Spleen (tissue), 11 donors: Measurements from ENCODE around the gene CR1. TPM values are rescaled to one million over a fixed set of nuclear protein-coding genes. Genes with fewer than 3 reads are reported as not detected.
A peak's percentile ranks its signal among the peaks of the same experiment; 100 is the strongest.

Source experiments
- DNase-seq: peaks from one replicate; pipeline ENCODE4 v3.0.0-alpha.2; 2020
- H3K27ac ChIP-seq, 8 donors: fragments of 200-600 bp; sonication (generic) in 7 of 8; 1 replicate in 4 of 8; 2 replicates in 4 of 8; pipeline versions ENCODE4 v1.5.0 to v1.8.0; 2016 to 2021; ENCODE audit warnings: inconsistent platforms in 4 of 8, mild to moderate bottlenecking in 4 of 8, moderate library complexity in 1 of 8
- H3K27me3 ChIP-seq, 7 donors: fragments of 200-600 bp; sonication (generic) in 6 of 7; replicated peaks in 1 of 7; 1 replicate in 4 of 7; 2 replicates in 3 of 7; pipeline versions ENCODE4 v1.5.0 to v1.8.0; 2016 to 2021; ENCODE audit warnings: inconsistent platforms in 3 of 7, mild to moderate bottlenecking in 1 of 7
- H3K36me3 ChIP-seq, 6 donors: fragments of 200-600 bp; sonication (generic) in 5 of 6; 1 replicate in 4 of 6; 2 replicates in 2 of 6; pipeline versions ENCODE4 v1.5.0 to v1.8.0; 2016 to 2021; ENCODE audit warnings: inconsistent platforms in 2 of 6
- H3K4me1 ChIP-seq, 6 donors: fragments of 200-600 bp; sonication (generic) in 5 of 6; 1 replicate in 3 of 6; 2 replicates in 3 of 6; pipeline versions ENCODE4 v1.5.0 to v1.8.0; 2016 to 2021; ENCODE audit warnings: inconsistent platforms in 3 of 6
- H3K4me3 ChIP-seq, 8 donors: fragments of 200-600 bp; sonication (generic) in 7 of 8; 1 replicate in 4 of 8; 2 replicates in 4 of 8; pipeline versions ENCODE4 v1.5.0 to v1.8.0; 2016 to 2021; ENCODE audit warnings: inconsistent platforms in 4 of 8, mild to moderate bottlenecking in 4 of 8, moderate library complexity in 2 of 8
- H3K9me3 ChIP-seq, 8 donors: fragments of 200-600 bp; sonication (generic) in 7 of 8; 1 replicate in 4 of 8; 2 replicates in 4 of 8; pipeline versions ENCODE4 v1.5.0 to v1.8.0; 2016 to 2021; ENCODE audit warnings: inconsistent platforms in 4 of 8
- POLR2A ChIP-seq, 3 donors: fragments of 450-650 bp; IDR thresholded peaks; one replicate each; pipeline ENCODE4 v1.5.1; 2017; ENCODE audit warnings: antibody characterized with exemption in 3 of 3, mild to moderate bottlenecking in 1 of 3
- POLR2AphosphoS5 ChIP-seq, 3 donors: sonication (generic); formaldehyde crosslinking; IDR thresholded peaks; one replicate each; pipeline ENCODE4 v1.5.1; 2017; ENCODE audit warnings: antibody characterized with exemption in 3 of 3
- WGBS, 5 donors: extraction: QIAGEN DNeasy Blood & Tissue Kit in 3 of 5; methylation state at CpG; one replicate each; pipeline versions ENCODE4 v1.1.5 to v1.1.7; 2013 to 2018; 5-methylcytosine and 5-hydroxymethylcytosine counted together
- intact Hi-C: fragments of 100-400 bp; cut with DNase I; formaldehyde crosslinking; loops from one replicate; pipeline ENCODE4 v1.15.0; 2023; ENCODE audit warnings: low total_unique reads
- polyA plus RNA-seq, 3 donors: library from polyadenylated mRNA; stranded (reverse); fragments of 200-250 nt; gene quantifications; one replicate each; pipeline ENCODE4 v1.2.1, GENCODE V29; 2013
- total RNA-seq, 7 donors: library from RNA; depleted of rRNA in 3 of 7; stranded (reverse); fragments of >200 nt in 3 of 7; fragmentation: NEBNext Ultra II Directional in 4 of 7; extraction: Animal tissue kit (Norgen Biotek cat#: 25700) in 4 of 7; gene quantifications; one replicate each; pipeline versions ENCODE4 v1.1.0 to v1.2.1, GENCODE V29; 2016 to 2021
- TF ChIP-seq, protein P1 (sequence below), 11 experiments: fragments of 200-600 bp in 7 of 11; fragments of 450-650 bp in 4 of 11; sonication (generic) in 4 of 11; IDR thresholded peaks in 8 of 11; conservative IDR thresholded peaks in 3 of 11; 1 replicate in 7 of 11; 2 replicates in 4 of 11; pipeline versions ENCODE4 v1.4.0 to v1.8.0; 2016 to 2021; ENCODE audit warnings: antibody characterized with exemption in 11 of 11, inconsistent platforms in 4 of 11, mild to moderate bottlenecking in 1 of 11
- donor health status: healthy with polysubstance abuse.
- donor health status: DM: no; HTN: no; CAD: no; lungs with moderate emphysema.
- donor health status: DM: no; HTN: no; CAD: no.
- donor health status: Bipolar disorder and iron deficiency.
- donor health status: healthy.
- donor health status: DM: no; HTN: no; CAD: no.
- donor health status: DM: yes; HTN: yes; CAD: no.

Gene CR1
- total and polyA plus RNA-seq, 10 donors = 30.5 to 290 (median 159) TPM

DNA sequence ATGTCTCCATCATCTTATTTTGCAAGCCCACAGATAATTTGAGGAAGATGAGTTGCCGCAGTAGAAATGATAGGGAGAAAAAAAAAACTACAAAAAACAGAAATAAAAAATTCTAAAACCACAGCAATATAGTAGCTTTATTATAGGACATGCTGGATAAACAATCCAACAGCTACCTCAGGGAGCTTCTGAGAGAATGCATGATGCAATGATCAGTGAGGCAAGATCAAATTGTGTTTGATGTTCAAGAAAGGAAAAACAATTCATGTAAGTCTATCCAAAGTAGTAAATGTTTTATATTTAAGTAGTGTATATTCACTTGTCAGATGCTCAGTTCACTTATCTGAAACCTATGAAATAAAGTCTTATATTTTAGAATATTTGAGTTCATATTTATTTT is 155.6 kb downstream of the CR1 start:
- Histone ChIP-seq H3K9me3 (no peaks in the 10 kb centered on the region), H3K36me3 (no peaks in the 10 kb centered on the region), H3K27ac (no peak overlapping the region), H3K4me1 (no peaks in the 10 kb centered on the region), H3K27me3 (no peaks in the 10 kb centered on the region), H3K4me3 (no peak overlapping the region)
- no peak for DNase-seq
- WGBS, 5 donors = 75 to 96% (median 84%) methylated on average over 1 of the region's 1 CpG
- TF ChIP-seq POLR2AphosphoS5 (IDR thresholded peaks at IDR 0.05) (no peak), POLR2A (IDR thresholded peaks at IDR 0.05) (no peak)
- TF ChIP-seq, protein P1, sequence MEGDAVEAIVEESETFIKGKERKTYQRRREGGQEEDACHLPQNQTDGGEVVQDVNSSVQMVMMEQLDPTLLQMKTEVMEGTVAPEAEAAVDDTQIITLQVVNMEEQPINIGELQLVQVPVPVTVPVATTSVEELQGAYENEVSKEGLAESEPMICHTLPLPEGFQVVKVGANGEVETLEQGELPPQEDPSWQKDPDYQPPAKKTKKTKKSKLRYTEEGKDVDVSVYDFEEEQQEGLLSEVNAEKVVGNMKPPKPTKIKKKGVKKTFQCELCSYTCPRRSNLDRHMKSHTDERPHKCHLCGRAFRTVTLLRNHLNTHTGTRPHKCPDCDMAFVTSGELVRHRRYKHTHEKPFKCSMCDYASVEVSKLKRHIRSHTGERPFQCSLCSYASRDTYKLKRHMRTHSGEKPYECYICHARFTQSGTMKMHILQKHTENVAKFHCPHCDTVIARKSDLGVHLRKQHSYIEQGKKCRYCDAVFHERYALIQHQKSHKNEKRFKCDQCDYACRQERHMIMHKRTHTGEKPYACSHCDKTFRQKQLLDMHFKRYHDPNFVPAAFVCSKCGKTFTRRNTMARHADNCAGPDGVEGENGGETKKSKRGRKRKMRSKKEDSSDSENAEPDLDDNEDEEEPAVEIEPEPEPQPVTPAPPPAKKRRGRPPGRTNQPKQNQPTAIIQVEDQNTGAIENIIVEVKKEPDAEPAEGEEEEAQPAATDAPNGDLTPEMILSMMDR (IDR thresholded peaks at IDR 0.05 in 8 of 11, conservative IDR thresholded peaks at IDR 0.05 in 3 of 11) = no peak
- intact Hi-C loops = no loop called here

GRCh38 chr1:207654320-207654719 is 158.4 kb downstream of the CR1 start:
- Histone ChIP-seq H3K4me3 (no peak overlapping the region), H3K4me1 (no peaks in the 10 kb centered on the region), H3K27ac (no peak overlapping the region), H3K27me3 (no peaks in the 10 kb centered on the region), H3K36me3 (no peaks in the 10 kb centered on the region), H3K9me3 (no peaks in the 10 kb centered on the region)
- DNase-seq = no peak
- intact Hi-C loops = no loop called here
- TF ChIP-seq, protein P1 (IDR thresholded peaks at IDR 0.05 in 8 of 11, conservative IDR thresholded peaks at IDR 0.05 in 3 of 11) = peak in 1 of 11 experiments; percentile 6
- no peak for TF ChIP-seq POLR2AphosphoS5 (IDR thresholded peaks at IDR 0.05)
- 67 to 83% (median 75%) methylated on average over 2 of the region's 2 CpGs for WGBS, 5 donors

DNA sequence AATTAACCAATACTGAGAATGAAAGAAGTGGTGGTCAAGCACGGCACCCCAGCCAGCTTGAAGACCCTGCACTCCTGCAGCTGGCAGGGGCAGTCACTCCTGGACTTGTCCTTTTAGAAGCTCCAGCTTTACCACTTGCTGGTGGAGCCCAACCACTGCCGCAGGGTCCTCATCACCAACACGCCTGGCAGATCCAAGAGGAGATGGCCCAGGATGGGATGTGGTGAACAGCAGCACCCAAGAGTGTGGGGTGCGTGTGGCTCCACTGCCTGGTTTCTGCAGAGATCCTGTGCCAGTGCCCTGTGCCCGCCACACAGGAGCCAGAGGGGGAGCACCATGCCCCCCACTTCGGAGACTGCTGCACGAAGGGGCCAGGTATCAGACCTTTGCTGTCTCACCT is 162.5 kb downstream of the CR1 start:
- H3K4me1 ChIP-seq = no peaks in the 10 kb centered on the region
- 79 to 94% (median 81%) methylated on average over 5 to 7 of the region's 7 CpGs for WGBS, 5 donors
- H3K27ac ChIP-seq = no peak overlapping the region
- intact Hi-C loops = no loop called here
- no peak overlapping the region for H3K4me3 ChIP-seq
- H3K36me3 ChIP-seq = no peaks in the 10 kb centered on the region
- no peak for DNase-seq
- H3K9me3 ChIP-seq = peaks cover 0 to 8% (median 0%) of the 10 kb centered on the region in 8 donors
- peaks cover 0 to 5% (median 0%) of the 10 kb centered on the region in 7 donors for H3K27me3 ChIP-seq
- TF ChIP-seq POLR2A (IDR thresholded peaks at IDR 0.05) (no peak), POLR2AphosphoS5 (IDR thresholded peaks at IDR 0.05) (no peak)
- TF ChIP-seq, protein P1 (IDR thresholded peaks at IDR 0.05 in 8 of 11, conservative IDR thresholded peaks at IDR 0.05 in 3 of 11) = no peak

DNA sequence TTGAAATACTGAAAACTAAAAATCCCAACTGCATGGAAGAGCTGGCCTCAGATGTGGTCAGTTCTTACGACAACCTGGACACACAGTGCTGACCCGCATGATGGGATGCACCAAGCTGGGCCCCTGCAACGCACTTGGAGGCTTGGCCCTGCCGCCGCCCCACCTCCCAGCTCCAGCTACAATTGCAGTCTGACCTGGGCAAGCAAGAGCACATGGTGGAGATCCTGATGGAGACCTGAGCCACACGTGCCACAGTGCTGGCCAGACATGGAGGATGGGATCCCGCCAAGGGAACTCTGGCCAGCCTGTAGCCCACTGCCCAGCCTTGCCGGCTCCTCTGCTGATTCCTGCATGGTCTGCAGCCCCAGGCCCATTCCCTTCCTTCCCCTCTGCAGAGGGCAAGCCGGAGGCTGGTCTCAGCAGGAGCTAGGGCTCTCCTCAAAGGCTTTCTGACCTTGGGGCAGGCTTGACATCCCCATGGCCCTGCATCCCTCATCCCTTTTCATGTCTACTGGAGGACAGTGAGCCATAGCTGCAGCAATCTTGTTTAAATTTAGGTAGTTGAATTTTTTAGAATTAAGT is 163.0 kb downstream of the CR1 start:
- Histone ChIP-seq H3K9me3 (peaks cover 0 to 11% (median 0%) of the 10 kb centered on the region in 8 donors), H3K4me1 (no peaks in the 10 kb centered on the region), H3K27me3 (peaks cover 0 to 7% (median 0%) of the 10 kb centered on the region in 7 donors), H3K36me3 (no peaks in the 10 kb centered on the region), H3K27ac (no peak overlapping the region), H3K4me3 (no peak overlapping the region)
- 84 to 94% (median 87%) methylated on average over 5 to 9 of the region's 9 CpGs for WGBS, 5 donors
- DNase-seq = no peak
- no peak for TF ChIP-seq POLR2AphosphoS5 (IDR thresholded peaks at IDR 0.05)
- TF ChIP-seq POLR2A (IDR thresholded peaks at IDR 0.05) = no peak
- TF ChIP-seq, protein P1 (IDR thresholded peaks at IDR 0.05 in 8 of 11, conservative IDR thresholded peaks at IDR 0.05 in 3 of 11) = no peak
- intact Hi-C loops = no loop called here
